Adipocyte (in vitro differentiated cells): ENCODE data around the gene KIFC1.
"Not testable (repeated sequence)": the region's sequence is repeated elsewhere in the genome, so short reads cannot be mapped to it uniquely, and the experiment has no call there.

Experiments used
- DNase-seq: peaks from one replicate; pipeline ENCODE4 v3.0.0-alpha.2; 2015; ENCODE audit warnings: low read depth
- H3K27me3 ChIP-seq: replicated peaks from 2 replicates; pipeline ENCODE4 v1.7.0; 2013; ENCODE audit warnings: mild to moderate bottlenecking, low read length, moderate library complexity; ENCODE audit not compliant: control insufficient read depth, insufficient read depth
- H3K36me3 ChIP-seq: 2 replicates; pipeline ENCODE4 v1.7.0; 2013; ENCODE audit warnings: low read length, mild to moderate bottlenecking, moderate library complexity; ENCODE audit not compliant: control insufficient read depth, insufficient read depth, severe bottlenecking
- H3K4me1 ChIP-seq: 2 replicates; pipeline ENCODE4 v1.7.0; 2013; ENCODE audit warnings: mild to moderate bottlenecking, low read length, moderate library complexity; ENCODE audit not compliant: control insufficient read depth, insufficient read depth
- H3K4me3 ChIP-seq: 2 replicates; pipeline ENCODE4 v1.7.0; 2013; ENCODE audit warnings: mild to moderate bottlenecking, low read length, moderate library complexity
- H3K9ac ChIP-seq: 2 replicates; pipeline ENCODE4 v1.7.0; 2013; ENCODE audit warnings: mild to moderate bottlenecking, low read length, moderate library complexity
- H3K9me3 ChIP-seq: 2 replicates; pipeline ENCODE4 v1.7.0; 2013; ENCODE audit warnings: mild to moderate bottlenecking, low read length, moderate library complexity; ENCODE audit not compliant: control insufficient read depth

KIFC1 gene

GRCh38 chr6:33391278-33391921, at the start of gene KIFC1:
Gene KIFC1, plus strand, starts transcription at chr6:33391823. Its CDS starts 163 bp downstream, at chr6:33391986.
- Histone ChIP-seq H3K9me3 (no peaks in the 10 kb centered on the region), H3K9ac (peak within 1 kb of the TSS; percentile 78), H3K36me3 (no peaks in the 10 kb centered on the region), H3K4me3 (peak within 1 kb of the TSS; percentile 83), H3K4me1 (peaks cover 5% of the 10 kb centered on the region), H3K27me3 (no peaks in the 10 kb centered on the region)
- peak; percentile 100 for DNase-seq

DNA sequence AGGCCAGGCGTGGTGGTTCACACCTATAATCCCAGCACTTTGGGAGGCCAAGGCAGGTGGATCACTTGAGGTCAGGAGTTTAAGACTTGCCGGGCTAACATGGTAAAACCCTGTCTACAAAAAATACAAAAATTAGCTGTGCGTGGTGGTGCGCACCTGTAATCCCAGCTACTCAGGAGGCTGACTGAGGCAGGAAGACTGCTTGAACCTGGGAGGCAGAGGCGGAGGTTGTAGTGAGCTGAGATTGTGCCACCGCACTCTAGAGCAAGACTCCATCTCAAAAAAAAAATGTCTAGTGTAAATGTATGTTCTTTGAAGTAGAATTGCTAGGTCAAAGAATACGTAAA, 48.0 kb upstream of the KIFC1 start:
- DNase-seq, H3K9me3 ChIP-seq, H3K4me1 ChIP-seq, H3K9ac ChIP-seq, H3K4me3 ChIP-seq, H3K36me3 ChIP-seq, H3K27me3 ChIP-seq: not testable (repeated sequence)

GRCh38 chr6:33343953-33344611, 47.5 kb upstream of the KIFC1 start:
- H3K36me3 ChIP-seq = no peaks in the 10 kb centered on the region
- H3K27me3 ChIP-seq = no peaks in the 10 kb centered on the region
- no peak for DNase-seq
- no peak overlapping the region for H3K9ac ChIP-seq
- H3K4me1 ChIP-seq = peaks cover 8% of the 10 kb centered on the region
- no peaks in the 10 kb centered on the region for H3K9me3 ChIP-seq
- no peak overlapping the region for H3K4me3 ChIP-seq

GRCh38 chr6:33344701-33345697, 46.6 kb upstream of the KIFC1 start:
- Histone ChIP-seq H3K4me3 (no peak overlapping the region), H3K9me3 (no peaks in the 10 kb centered on the region)
- peak; percentile 86 for DNase-seq

DNA sequence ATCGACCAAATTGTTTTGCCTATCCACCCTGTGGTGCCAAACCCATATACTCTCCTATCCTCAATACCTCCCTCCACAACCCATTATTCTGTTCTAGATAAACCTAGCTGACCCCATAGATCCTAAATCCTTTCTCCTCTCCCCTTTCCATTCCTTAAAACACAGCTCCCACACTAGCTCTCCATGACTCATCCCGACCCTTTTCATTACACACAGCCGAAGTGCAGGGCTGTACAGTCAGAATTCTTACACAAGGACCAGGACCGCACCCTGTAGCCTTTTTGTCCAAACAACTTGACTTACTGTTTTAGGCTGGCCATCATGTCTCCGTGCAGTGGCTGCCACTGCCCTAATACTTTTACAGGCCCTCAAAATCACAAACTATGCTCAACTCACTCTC, 44.7 kb upstream of the KIFC1 start:
- not testable (repeated sequence) for H3K27me3 ChIP-seq, H3K4me3 ChIP-seq, H3K9me3 ChIP-seq, H3K9ac ChIP-seq, H3K36me3 ChIP-seq, H3K4me1 ChIP-seq
- DNase-seq = peak; percentile 24

More at GRCh38 chr6:33344701-33345697, 46.6 kb upstream of the KIFC1 start:
- Histone ChIP-seq H3K27me3 (no peaks in the 10 kb centered on the region), H3K9ac (no peak overlapping the region), H3K4me1 (peaks cover 8% of the 10 kb centered on the region), H3K36me3 (no peaks in the 10 kb centered on the region)

DNA sequence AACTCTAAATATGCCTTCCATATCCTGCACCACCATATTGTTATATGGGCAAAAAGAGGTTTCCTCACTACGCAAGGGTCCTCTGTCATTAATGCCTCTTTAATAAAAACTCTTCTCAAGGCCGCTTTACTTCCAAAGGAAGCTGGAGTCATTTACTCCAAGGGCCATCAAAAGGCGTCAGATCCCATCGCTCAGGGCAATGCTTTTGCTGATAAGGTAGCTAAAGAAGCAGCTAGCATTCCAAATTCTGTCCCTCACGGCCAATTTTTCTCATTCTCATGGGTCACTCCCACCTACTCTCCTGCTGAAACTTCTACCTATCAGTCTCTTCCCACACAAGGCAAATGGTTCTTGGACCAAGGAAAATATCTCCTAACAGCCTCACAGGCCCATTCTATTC, 43.8 kb upstream of the KIFC1 start:
- Histone ChIP-seq H3K4me1 (peaks cover 8% of the 10 kb centered on the region), H3K9ac (no peak overlapping the region), H3K36me3 (no peaks in the 10 kb centered on the region), H3K27me3 (no peaks in the 10 kb centered on the region), H3K9me3 (no peaks in the 10 kb centered on the region), H3K4me3 (no peak overlapping the region)
- no peak for DNase-seq

- not testable (repeated sequence) for H3K9ac ChIP-seq, H3K9me3 ChIP-seq, H3K4me1 ChIP-seq, DNase-seq, H3K36me3 ChIP-seq, H3K27me3 ChIP-seq, H3K4me3 ChIP-seq
Measured at GRCh38 chr6:33355860-33356259, 35.8 kb upstream of the KIFC1 start.

DNA sequence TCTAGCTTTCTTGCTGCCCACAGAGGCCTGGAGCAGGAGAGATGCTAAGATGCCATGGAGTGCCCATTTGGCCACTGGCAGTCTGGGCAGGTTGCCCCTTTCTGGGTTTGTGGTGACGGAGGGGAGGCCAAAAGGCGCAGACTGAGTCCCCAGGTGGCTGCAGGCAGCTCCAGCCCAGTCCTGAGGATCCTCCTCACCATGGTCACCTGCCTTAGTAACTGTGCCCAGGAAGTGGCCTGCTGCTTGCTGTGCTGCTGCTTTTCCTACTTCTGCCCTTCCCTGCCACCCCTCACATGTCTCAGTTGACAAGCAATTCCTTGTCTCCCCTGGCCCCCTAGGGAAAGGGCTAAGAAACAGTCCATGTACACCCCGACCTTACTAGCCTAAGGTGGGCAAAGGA, 35.3 kb upstream of the KIFC1 start:
- peaks cover 2% of the 10 kb centered on the region for H3K9me3 ChIP-seq
- no peak for DNase-seq
- no peaks in the 10 kb centered on the region for H3K36me3 ChIP-seq
- no peak overlapping the region for H3K9ac ChIP-seq
- H3K4me3 ChIP-seq = no peak overlapping the region
- no peaks in the 10 kb centered on the region for H3K27me3 ChIP-seq
- H3K4me1 ChIP-seq = no peaks in the 10 kb centered on the region

GRCh38 chr6:33357160-33357871, 34.3 kb upstream of the KIFC1 start:
- H3K4me3 ChIP-seq, DNase-seq, H3K9me3 ChIP-seq, H3K9ac ChIP-seq, H3K4me1 ChIP-seq, H3K36me3 ChIP-seq, H3K27me3 ChIP-seq: not testable (repeated sequence)

DNA sequence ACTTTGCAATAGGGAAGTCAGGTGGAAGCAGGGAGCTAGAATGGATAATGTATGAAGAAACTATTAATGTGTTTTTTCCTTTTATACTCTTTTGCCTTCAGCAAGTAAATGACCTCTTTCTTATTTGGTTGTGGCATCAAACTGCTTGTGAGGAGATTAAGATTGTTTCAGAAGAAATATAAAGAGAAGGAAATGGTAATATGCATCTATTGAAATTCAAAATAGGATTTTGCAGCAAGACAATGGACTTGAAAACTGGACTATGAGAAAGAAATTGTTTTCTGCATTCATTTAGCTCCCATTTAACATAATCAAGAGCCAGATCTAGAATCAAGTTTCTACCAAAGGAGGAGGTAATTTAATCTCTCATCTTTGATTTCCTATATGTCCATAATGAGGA, 32.3 kb upstream of the KIFC1 start:
- Histone ChIP-seq H3K9me3 (peaks cover 2% of the 10 kb centered on the region), H3K36me3 (no peaks in the 10 kb centered on the region), H3K9ac (no peak overlapping the region), H3K27me3 (no peaks in the 10 kb centered on the region), H3K4me1 (no peaks in the 10 kb centered on the region), H3K4me3 (no peak overlapping the region)
- DNase-seq = no peak

DNA sequence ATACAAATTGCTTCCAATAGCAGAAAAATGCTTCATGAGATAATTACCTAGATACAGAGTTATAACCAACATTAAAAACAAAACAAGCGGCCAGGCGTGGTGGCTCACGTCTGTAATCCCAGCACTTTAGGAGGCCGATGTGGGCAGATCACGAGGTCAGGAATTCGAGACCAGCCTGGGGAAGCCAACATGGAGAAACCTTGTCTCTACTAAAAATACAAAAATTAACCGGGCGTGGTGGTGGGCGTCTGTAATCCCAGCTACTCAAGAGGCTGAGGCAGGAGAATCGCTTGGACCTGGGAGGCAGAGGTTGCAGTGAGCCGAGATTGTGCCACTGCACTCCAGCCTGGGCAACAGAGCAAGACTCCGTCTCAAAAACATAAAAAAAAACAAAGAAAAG, 28.1 kb upstream of the KIFC1 start:
- not testable (repeated sequence) for H3K9ac ChIP-seq, H3K9me3 ChIP-seq, H3K36me3 ChIP-seq, DNase-seq, H3K4me1 ChIP-seq, H3K4me3 ChIP-seq, H3K27me3 ChIP-seq
